ENCODE results near the gene MACROH2A2. TPM values are rescaled to one million over a fixed set of nuclear protein-coding genes. Genes with fewer than 3 reads are reported as not detected.

The MACROH2A2 gene
- total and polyA plus RNA-seq, 2 of the 13 experiments (the other 11 are each of a cell fraction or from before 2014, with no cell fraction given): 9.8 to 43.1 TPM

GRCh38 chr10:70132098-70133029 lies 79.7 kb downstream of the MACROH2A2 start, which contains the start of gene AIFM2 (continued):
- peak; percentile 83 for TF ChIP-seq ZC3H13 (CRISPR knock-in tag; IDR thresholded peaks at IDR 0.05)
- TF ChIP-seq ZGPAT (CRISPR knock-in tag; IDR thresholded peaks at IDR 0.05): peak; percentile 96
- peak; percentile 43; the same call in 1 of the 2 replicates for TF ChIP-seq MAFF (IDR thresholded peaks at IDR 0.05; ENCODE audit: low read depth, low read length)
- TF ChIP-seq ARID4A (CRISPR knock-in tag; IDR thresholded peaks at IDR 0.05; ENCODE audit: borderline replicate concordance): peak; percentile 91
- 0 out of 2 replicates have a peak, but pooled peaks have one; percentile 21 for TF ChIP-seq ZBTB33 (CRISPR knock-in tag; IDR thresholded peaks at IDR 0.05)
- peak; percentile 82 for TF ChIP-seq FOXP4 (CRISPR knock-in tag; IDR thresholded peaks at IDR 0.05)
- peak; percentile 81; the same call in 1 of the 2 replicates for TF ChIP-seq CCDC6 (CRISPR knock-in tag; IDR thresholded peaks at IDR 0.05)
- TF ChIP-seq KDM5B (CRISPR knock-in tag; IDR thresholded peaks at IDR 0.05; ENCODE audit: borderline replicate concordance): peak; percentile 91
- TF ChIP-seq CREM (IDR thresholded peaks at IDR 0.05): peak; percentile 44
- no peak for TF ChIP-seq CREM (CRISPR knock-in tag; IDR thresholded peaks at IDR 0.05)
- TF ChIP-seq PRDM15 (CRISPR knock-in tag; IDR thresholded peaks at IDR 0.05): peak; percentile 67; the same call in 1 of the 2 replicates
- peak; percentile 88 for TF ChIP-seq PHF21A (CRISPR knock-in tag; IDR thresholded peaks at IDR 0.05)
